ENCODE results near the gene WDR93. TPM values are rescaled to one million over a fixed set of nuclear protein-coding genes. Genes with fewer than 3 reads are reported as not detected.

Gene WDR93
- total RNA-seq, 2 donors from 2014 or later: 0.24 to 0.64 TPM

DNA sequence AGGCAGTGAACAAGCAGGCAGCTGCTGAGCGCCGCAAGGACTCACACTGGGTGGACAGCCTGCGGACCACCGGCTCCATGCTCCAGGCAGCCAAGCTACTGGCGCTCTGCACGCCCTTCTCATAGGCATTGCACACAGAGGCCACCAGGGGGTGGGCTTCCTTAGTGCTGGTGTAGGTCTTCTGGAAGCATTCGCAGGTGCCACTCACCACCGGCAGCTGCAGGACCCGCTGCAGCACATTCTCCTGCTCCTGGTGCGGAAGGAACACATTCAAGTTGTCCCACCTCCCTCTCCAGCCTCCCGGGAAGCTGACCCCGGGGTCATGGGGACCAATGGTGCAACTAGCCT, 17.5 kb upstream of the WDR93 start:
- 48 to 55% methylated on average over 6 to 12 of the region's 12 CpGs for WGBS, 2 experiments (ENCODE audit: insufficient coverage in 1 of 2, insufficient read length in 1 of 2)
- Mint-ChIP-seq H3K27me3 (ENCODE audit: insufficient read depth) (peaks cover 39% of the 10 kb centered on the region), H3K4me3 (no peak overlapping the region), H3K36me3 (ENCODE audit: low read depth) (no peaks in the 10 kb centered on the region), H3K27ac (no peak overlapping the region), H3K9me3 (no peaks in the 10 kb centered on the region), H3K4me1 (peaks cover 6% of the 10 kb centered on the region)
- H3K9ac ChIP-seq (ENCODE audit: extremely low read depth, low read length, poor library complexity, severe bottlenecking): no peak overlapping the region
- DNase-seq: peak; percentile 94
- H3K27me3 ChIP-seq (ENCODE audit: control insufficient read depth, insufficient read depth, low read length, poor library complexity, severe bottlenecking): peaks cover 8% of the 10 kb centered on the region
- H3K4me3 ChIP-seq (ENCODE audit: low read length): no peak overlapping the region
- H3K4me1 ChIP-seq (ENCODE audit: control insufficient read depth, insufficient read depth, low read length): no peaks in the 10 kb centered on the region
- no peaks in the 10 kb centered on the region for H3K36me3 ChIP-seq (ENCODE audit: control insufficient read depth, insufficient read depth, low read length)
- peak; percentile 89 for TF ChIP-seq CTCF (conservative IDR thresholded peaks at IDR 0.05)
- H3K27ac ChIP-seq (ENCODE audit: low read depth, low read length): no peak overlapping the region
- H3K9me3 ChIP-seq (ENCODE audit: control insufficient read depth, low read length): no peaks in the 10 kb centered on the region

GRCh38 chr15:89674526-89674925, 16.1 kb upstream of the WDR93 start:
- no peaks in the 10 kb centered on the region for H3K9me3 Mint-ChIP-seq
- WGBS, 2 experiments (ENCODE audit: insufficient coverage in 1 of 2, insufficient read length in 1 of 2): 88 to 96% methylated on average over 3 to 4 of the region's 4 CpGs

DNA sequence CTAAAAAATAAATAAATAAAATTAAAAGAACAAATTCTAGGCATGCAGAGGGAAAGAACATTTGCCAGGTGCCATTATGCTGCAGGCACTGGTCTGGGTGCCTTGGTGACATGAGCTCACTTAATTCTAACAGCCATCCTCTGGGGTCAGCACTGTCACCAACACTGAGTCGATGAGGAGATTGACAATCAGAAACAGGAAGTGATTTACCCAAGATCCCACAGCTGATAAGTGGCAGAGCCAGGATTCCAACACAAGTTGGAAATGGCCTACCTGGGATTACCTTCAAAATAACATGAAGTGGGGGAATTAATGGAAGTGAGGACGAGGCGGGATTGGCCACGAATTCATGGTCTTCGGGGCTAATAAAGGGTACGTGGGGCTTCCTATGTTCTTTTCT, 15.0 kb upstream of the WDR93 start:
- no peak overlapping the region for H3K27ac Mint-ChIP-seq
- H3K4me1 Mint-ChIP-seq: peaks cover 6% of the 10 kb centered on the region
- Histone ChIP-seq H3K36me3 (ENCODE audit: control insufficient read depth, insufficient read depth, low read length) (no peaks in the 10 kb centered on the region), H3K9me3 (ENCODE audit: control insufficient read depth, low read length) (no peaks in the 10 kb centered on the region), H3K27me3 (ENCODE audit: control insufficient read depth, insufficient read depth, low read length, poor library complexity, severe bottlenecking) (peaks cover 29% of the 10 kb centered on the region), H3K4me1 (ENCODE audit: control insufficient read depth, insufficient read depth, low read length) (no peaks in the 10 kb centered on the region), H3K4me3 (ENCODE audit: low read length) (no peak overlapping the region), H3K9ac (ENCODE audit: extremely low read depth, low read length, poor library complexity, severe bottlenecking) (no peak overlapping the region), H3K27ac (ENCODE audit: low read depth, low read length) (no peak overlapping the region)
- no peak for DNase-seq
- H3K36me3 Mint-ChIP-seq (ENCODE audit: low read depth): no peaks in the 10 kb centered on the region
- no peak overlapping the region for H3K4me3 Mint-ChIP-seq
- no peak for TF ChIP-seq CTCF (conservative IDR thresholded peaks at IDR 0.05)
- WGBS, 2 experiments (ENCODE audit: insufficient coverage in 1 of 2, insufficient read length in 1 of 2): 89 to 94% methylated on average over 5 to 6 of the region's 6 CpGs
- H3K9me3 Mint-ChIP-seq: no peaks in the 10 kb centered on the region
- H3K27me3 Mint-ChIP-seq (ENCODE audit: insufficient read depth): peaks cover 41% of the 10 kb centered on the region

More at GRCh38 chr15:89674526-89674925, 16.1 kb upstream of the WDR93 start:
- DNase-seq: no peak
- Mint-ChIP-seq H3K27me3 (ENCODE audit: insufficient read depth) (peaks cover 41% of the 10 kb centered on the region), H3K4me1 (peaks cover 6% of the 10 kb centered on the region), H3K4me3 (no peak overlapping the region), H3K36me3 (ENCODE audit: low read depth) (no peaks in the 10 kb centered on the region), H3K27ac (no peak overlapping the region)
- Histone ChIP-seq H3K27ac (ENCODE audit: low read depth, low read length) (no peak overlapping the region), H3K4me1 (ENCODE audit: control insufficient read depth, insufficient read depth, low read length) (no peaks in the 10 kb centered on the region), H3K36me3 (ENCODE audit: control insufficient read depth, insufficient read depth, low read length) (no peaks in the 10 kb centered on the region), H3K9me3 (ENCODE audit: control insufficient read depth, low read length) (no peaks in the 10 kb centered on the region), H3K4me3 (ENCODE audit: low read length) (no peak overlapping the region), H3K27me3 (ENCODE audit: control insufficient read depth, insufficient read depth, low read length, poor library complexity, severe bottlenecking) (peaks cover 19% of the 10 kb centered on the region), H3K9ac (ENCODE audit: extremely low read depth, low read length, poor library complexity, severe bottlenecking) (no peak overlapping the region)
- TF ChIP-seq CTCF (conservative IDR thresholded peaks at IDR 0.05): no peak
